Measurements from ENCODE around the gene EOLA1.
"Not testable (repeated sequence)": the region's sequence is repeated elsewhere in the genome, so short reads cannot be mapped to it uniquely, and the experiment has no call there.

Gene EOLA1

GRCh38 chrX:149541521-149542047 lies 772 bp downstream of the EOLA1 start:
- peak overlapping the region; percentile 79 for H3K4me3 ChIP-seq (replicated peaks; ENCODE audit: low read depth, low read length)
- no peak for TF ChIP-seq CTCF (IDR thresholded peaks at IDR 0.05; ENCODE audit: low read length, missing control alignments)
- DNase-seq (ENCODE audit: low read depth) = no peak

- peak; percentile 19 for DNase-seq (ENCODE audit: low read depth)
- not testable (repeated sequence) for H3K4me3 ChIP-seq (replicated peaks; ENCODE audit: low read depth, low read length)
Measured at GRCh38 chrX:149545545-149546543, 5.0 kb downstream of the EOLA1 start.

- H3K4me3 ChIP-seq (replicated peaks; ENCODE audit: low read depth, low read length); DNase-seq (ENCODE audit: low read depth): not testable (repeated sequence)
Measured at GRCh38 chrX:149546962-149547361, 6.2 kb downstream of the EOLA1 start.

GRCh38 chrX:149547782-149548181 lies 7.0 kb downstream of the EOLA1 start:
- not testable (repeated sequence) for H3K4me3 ChIP-seq (replicated peaks; ENCODE audit: low read depth, low read length); DNase-seq (ENCODE audit: low read depth)

- H3K4me3 ChIP-seq (replicated peaks; ENCODE audit: low read depth, low read length); DNase-seq (ENCODE audit: low read depth): not testable (repeated sequence)
Measured at GRCh38 chrX:149549701-149550100, 8.9 kb downstream of the EOLA1 start, which contains the start of gene HSFX3. Gene HSFX3, minus strand, starts transcription at chrX:149549924. Its CDS starts 72 bp downstream, at chrX:149549852.

- DNase-seq (ENCODE audit: low read depth); H3K4me3 ChIP-seq (replicated peaks; ENCODE audit: low read depth, low read length): not testable (repeated sequence)
Measured at GRCh38 chrX:149550454-149550853, 9.6 kb downstream of the EOLA1 start.

GRCh38 chrX:149551245-149551938 lies 10.6 kb downstream of the EOLA1 start:
- DNase-seq (ENCODE audit: low read depth); H3K4me3 ChIP-seq (replicated peaks; ENCODE audit: low read depth, low read length): not testable (repeated sequence)

GRCh38 chrX:149551939-149552248 lies 11.1 kb downstream of the EOLA1 start:
- H3K4me3 ChIP-seq (replicated peaks; ENCODE audit: low read depth, low read length); DNase-seq (ENCODE audit: low read depth): not testable (repeated sequence)

GRCh38 chrX:149555251-149555650 lies 14.4 kb downstream of the EOLA1 start:
- not testable (repeated sequence) for DNase-seq (ENCODE audit: low read depth); H3K4me3 ChIP-seq (replicated peaks; ENCODE audit: low read depth, low read length)

- no peak for DNase-seq (ENCODE audit: low read depth)
- no peak for TF ChIP-seq CTCF (IDR thresholded peaks at IDR 0.05; ENCODE audit: low read length, missing control alignments)
- no peak overlapping the region for H3K4me3 ChIP-seq (replicated peaks; ENCODE audit: low read depth, low read length)
Measured at GRCh38 chrX:149563359-149563758, 22.5 kb downstream of the EOLA1 start.

GRCh38 chrX:149567621-149568417 lies 27.0 kb downstream of the EOLA1 start:
- no peak for DNase-seq (ENCODE audit: low read depth)
- TF ChIP-seq CTCF (IDR thresholded peaks at IDR 0.05; ENCODE audit: low read length, missing control alignments) = no peak
- H3K4me3 ChIP-seq (replicated peaks; ENCODE audit: low read depth, low read length) = no peak overlapping the region
